Activated CD4-positive, alpha-beta T cell treated with anti-CD3 and anti-CD28 coated beads, Interleukin-10, Interleukin-2, amounts not matched to agents 100 ng/mL and 50 ng/mL, durations not matched to agents 16 hours and 8 hours (primary cell): Measurements from ENCODE around the gene RFPL2.

Source experiments
- DNase-seq: peaks from one replicate; pipeline ENCODE4 v3.0.0-alpha.2; 2020

The RFPL2 gene

DNA sequence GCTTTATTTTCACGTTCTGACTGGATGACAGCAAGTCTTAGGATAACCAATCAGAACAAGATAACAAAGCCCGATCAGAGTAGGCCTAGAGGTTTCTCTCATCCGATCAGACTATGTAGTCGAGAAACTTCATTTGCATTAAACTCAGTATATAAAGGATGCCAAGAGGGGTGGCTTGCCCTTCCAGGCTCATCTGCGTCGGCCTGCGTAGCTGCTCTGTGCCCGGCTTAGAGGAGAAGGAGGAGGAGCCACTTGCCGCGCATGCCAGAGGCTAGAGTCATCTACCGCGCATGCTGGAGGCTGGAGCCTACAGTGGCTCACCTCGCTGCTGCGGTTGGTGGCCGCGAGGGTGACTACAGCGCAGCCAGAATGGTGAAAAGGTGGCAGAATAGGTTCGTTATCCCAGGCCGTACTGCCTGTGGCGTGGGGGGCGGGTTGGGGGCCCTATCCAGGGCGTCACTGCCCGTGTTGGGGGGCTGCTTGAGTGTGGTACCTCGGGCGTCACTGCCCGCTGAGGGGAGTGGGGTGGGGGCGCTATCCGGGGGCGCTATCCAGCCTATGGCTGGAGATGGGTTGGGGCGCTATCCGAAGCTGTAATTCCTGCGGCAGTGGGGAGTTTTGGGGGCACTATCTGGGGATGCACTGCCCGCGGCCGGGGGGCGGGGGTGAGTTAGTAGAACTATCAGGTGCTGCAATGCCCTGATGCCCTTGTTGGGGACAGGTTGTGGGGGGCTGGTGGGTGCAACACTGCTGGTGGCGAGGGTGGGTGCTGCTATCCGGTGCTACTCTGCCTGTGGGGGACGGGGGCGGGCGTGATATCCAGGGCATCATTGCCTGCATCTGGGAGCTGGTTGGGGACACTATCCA is at the start of gene RFPL2:
Gene RFPL2, minus strand, starts transcription at position 218 of the 867 bp plus-strand sequence. CDS start 2,622 bp downstream, outside the sequence.
- peak; percentile 47 for DNase-seq

DNA sequence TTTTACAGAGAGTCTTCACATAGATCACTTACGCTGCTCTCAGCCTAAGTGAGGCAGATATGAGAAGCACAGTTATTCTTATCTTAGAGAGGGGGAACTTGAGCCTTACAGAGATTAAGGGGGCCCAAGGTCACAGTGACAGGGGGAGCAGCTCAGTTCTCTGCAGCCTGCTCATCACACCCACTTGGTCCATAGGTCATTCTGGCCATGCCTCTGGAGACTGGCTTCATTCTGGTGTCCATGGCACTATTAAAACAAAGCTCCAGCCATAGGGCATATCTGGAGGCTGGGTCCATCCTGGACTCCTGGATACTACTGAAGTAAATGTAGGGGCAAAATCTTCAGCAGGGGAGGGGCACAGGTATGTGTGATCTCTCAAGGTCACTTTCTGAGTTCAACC is 44.4 kb upstream of the RFPL2 start:
- no peak for DNase-seq

- DNase-seq, result no peak
Observed at GRCh38 chr22:32248276-32248675, 43.4 kb upstream of the RFPL2 start.

- no peak for DNase-seq
Observed at GRCh38 chr22:32246166-32246565, 41.3 kb upstream of the RFPL2 start.

DNA sequence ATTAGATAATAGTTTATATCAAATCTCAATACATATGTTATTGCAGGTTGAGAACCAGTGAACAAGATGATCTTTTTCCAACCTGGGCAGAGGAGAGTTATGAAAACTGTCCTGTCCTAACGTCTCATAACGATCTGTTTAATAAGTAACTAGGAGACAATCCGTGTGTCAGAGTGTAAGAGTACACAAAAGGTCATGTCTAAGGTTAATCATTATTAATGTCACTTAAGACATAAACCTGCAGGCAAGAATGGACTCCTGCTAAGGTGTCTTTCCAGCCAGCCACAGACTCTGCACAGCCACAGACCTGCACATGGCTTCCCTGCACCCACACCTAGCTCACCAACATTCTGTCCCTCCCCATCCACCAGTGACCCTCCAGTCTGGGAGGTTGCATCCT is 40.2 kb upstream of the RFPL2 start:
- DNase-seq, result no peak

- no peak for DNase-seq
Observed at GRCh38 chr22:32244547-32244946, 39.7 kb upstream of the RFPL2 start.

- DNase-seq, result no peak
Observed at GRCh38 chr22:32240461-32240860, 35.6 kb upstream of the RFPL2 start.

- DNase-seq, result no peak
Observed at GRCh38 chr22:32237906-32238305, 33.0 kb upstream of the RFPL2 start.

- no peak for DNase-seq
Observed at GRCh38 chr22:32236970-32237369, 32.1 kb upstream of the RFPL2 start.

DNA sequence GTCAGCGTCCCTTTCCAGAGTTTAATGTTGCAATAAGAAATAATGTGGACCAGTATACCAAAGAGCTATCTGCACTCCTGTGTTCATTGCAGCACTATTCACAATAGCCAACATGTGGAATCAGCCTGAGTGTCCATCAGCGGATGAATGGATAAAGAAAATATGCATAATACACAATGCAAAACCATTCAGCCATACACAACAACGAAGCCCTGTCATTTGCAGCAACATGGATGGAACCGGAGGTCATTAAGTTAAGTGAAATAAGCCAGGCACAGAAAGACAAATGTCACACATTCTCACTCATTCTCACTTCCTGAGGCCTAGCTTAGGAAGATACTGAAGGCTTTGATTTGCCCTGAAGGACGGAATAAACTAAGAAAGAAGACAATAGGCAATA is 28.2 kb upstream of the RFPL2 start:
- DNase-seq, result no peak

DNA sequence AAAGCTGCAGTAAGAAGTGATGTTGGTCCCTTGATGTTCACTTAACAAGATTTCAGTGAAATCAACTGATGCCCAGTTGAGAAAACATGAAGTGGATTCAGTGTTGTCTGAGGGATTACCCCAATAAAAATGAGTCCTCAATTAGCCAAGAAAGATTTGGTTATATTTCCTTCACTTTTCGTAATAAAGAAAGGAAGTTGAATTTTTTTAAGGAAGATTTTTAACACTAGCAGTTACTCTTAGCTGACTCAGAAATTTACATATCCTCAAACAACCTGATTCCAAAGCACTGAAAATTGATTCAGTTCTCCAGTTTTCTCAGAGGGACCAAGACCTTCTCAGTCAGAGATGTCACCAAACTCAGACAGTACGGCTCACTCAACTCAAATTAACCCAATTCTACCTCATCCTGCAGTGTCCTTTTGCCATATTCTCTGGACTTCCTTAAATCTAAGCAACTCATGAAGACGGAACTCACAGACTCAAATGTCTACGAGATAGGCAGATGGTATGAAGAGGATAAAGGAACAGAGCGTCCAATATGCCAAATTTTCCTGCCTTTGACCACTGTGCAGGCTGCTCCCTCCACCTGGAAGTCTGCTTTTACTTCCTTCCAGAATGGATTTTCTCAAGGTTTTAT is 27.4 kb upstream of the RFPL2 start:
- no peak for DNase-seq

DNA sequence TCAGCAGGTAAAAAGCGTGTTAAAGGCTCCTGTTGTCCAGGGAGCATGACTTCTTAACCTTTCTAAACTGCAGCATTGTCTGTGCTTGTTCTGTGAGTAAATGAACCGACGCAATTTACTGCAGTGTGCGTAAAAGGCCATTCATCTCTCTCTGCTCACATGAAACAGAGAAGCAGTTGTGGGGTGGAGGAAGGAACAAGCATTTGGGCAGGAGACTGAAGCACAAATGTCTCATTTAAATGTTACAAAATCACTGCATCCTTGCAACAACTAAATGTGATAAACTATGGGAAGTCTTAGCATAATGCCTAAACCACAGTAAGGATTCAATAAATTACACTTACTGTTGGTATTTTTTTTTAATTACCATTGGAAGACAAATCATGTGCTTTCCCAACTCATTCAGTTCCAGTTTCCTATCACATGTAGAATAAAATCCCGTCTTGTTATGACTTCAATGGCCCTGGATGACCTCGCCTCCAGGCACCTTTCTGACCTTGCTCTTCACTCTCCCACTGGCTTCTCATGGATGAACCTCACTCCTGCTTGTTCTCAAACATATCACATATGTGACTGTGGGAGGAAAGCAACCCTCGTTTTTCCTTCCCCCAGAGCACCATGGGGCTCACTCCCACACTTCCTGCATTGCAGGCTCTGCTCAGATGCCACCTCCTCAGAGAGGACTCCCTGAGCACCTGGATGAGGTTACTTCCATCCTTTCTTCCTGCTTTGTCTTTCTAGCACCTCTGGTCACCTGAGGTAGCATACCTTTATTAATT is 21.6 kb upstream of the RFPL2 start:
- no peak for DNase-seq

- no peak for DNase-seq
Observed at GRCh38 chr22:32222991-32223390, 18.1 kb upstream of the RFPL2 start.

DNA sequence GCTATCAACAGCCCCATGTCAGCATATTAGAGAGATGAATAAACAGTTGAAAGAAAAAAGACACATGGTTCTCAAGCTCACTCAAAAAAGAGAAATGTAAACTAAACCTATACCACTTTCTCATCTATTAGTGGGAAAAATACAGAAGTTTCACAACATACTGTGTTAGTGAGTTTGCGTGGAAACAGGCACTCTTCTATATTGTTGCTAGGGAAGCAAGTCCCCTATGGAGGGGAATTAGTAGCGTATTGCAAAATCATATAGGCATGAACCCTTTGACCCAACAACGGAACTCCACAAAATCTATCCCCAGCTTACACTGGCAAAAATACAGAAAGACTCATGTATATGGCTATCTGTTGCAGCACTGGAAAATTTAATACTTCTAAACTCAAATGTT is 14.2 kb upstream of the RFPL2 start:
- no peak for DNase-seq

DNA sequence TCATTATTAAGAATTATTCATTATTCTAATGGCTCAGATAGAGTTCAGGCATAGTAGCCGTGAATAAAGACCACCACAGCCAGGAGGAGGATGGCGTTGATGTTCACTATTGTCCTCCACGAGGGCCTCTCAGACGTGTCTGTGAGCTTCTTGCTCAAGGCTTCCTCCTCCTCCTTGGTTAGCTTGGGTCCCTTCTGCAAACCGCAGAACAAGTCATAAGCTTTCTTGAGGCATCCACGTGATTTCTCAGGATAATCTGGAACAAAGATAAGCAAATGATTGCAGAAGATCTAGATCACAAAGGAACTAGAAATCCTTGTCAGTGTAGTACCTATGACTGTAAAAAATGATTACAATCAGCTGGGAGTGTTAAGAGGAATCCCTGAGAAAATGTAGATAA is 13.6 kb upstream of the RFPL2 start:
- DNase-seq, result no peak

DNA sequence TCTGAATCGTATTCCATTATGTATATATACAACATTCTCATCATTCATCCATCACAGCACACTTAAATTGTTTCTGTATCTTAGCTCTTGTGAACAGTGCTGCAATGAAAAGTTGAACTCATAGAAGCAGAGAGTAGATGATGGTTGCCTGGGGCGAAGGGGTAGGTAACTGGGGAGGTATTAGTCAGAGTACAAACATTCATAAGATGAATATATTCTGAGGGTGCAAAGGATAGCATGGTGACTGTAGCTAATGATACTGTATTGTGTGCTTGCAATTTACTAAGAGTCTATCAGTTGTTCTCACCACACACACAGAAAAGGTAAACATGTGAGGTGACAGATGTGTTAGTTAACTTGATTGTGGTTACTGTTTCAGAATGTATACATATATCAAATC is 12.6 kb upstream of the RFPL2 start:
- DNase-seq, result no peak

GRCh38 chr22:32216911-32217310 is 12.0 kb upstream of the RFPL2 start:
- DNase-seq, result no peak

- DNase-seq, result no peak
Observed at GRCh38 chr22:32211011-32211410, 6.1 kb upstream of the RFPL2 start.

- no peak for DNase-seq
Observed at GRCh38 chr22:32208681-32209080, 3.8 kb upstream of the RFPL2 start.

DNA sequence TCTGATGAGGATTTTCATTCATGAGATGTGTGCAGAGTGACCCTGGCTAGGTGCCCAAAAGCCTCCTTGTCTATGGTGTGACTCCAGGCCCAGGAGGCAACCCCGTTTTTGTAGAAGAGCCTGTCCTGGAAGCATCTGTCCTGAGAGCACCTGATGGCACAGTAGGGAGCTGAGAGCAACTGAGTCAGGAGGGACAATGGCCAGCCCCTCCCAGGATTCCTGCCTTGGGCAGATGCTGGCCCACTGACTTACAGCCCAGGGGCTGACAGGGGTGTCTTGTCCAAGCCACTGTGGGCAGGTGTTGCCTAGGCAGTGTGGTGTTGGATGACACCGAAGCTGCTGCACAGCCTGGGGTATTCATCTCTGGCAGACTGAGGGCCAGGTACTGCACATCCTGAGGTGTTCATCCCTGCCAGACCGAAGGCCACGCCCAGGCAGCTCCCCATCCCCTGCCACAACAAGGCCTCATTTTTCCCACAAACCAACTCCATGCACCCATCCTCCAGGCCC is 3.2 kb upstream of the RFPL2 start:
- DNase-seq, result no peak

DNA sequence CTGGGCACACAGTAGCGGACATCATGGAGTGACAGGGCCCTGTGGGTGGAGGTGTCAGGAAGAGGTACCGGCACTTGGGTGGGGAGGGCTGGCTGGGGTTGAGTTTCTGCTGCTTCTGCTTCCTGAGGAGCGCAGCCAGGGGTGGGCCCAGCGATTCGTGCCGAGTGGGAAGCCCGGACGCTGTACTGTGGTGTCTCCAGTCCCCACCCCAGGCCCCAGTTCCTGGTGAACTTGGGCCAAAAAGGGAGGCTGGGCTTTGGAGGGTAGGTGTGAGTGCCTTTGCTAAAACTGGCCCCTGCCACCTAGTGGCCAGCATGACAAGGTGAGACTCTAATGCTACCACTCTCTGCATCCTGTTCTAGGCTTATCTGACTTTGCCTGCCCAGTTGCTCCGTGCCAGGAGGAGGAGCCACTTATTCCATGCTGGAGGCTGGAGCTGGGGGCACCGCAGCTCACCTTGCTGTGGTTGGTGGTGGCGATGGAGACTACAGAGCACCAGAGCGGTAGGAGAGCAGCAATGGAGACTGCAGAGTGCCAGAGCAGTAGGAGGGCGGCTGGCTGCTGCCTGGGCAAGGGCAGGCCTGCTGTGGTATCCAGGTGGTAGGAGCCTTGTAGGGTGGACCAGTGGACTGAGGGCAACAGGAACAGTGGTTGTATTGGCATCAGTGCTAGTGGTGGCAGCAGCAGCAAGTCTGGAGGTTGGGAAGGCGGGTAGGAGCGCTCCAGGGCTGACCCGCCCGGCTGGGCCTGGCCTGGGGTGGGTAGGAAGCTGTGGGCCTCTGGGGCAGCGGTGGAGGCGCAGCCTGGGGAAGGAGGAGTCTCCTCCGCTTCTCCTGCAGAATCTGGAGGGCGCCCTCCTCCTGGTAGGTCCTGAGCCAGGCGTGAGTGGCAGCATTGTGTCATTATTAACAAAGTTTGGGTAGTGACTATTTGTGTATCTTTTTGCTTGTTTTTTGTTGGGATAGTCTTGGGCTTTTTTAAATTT is 2.2 kb upstream of the RFPL2 start:
- peak; percentile 55 for DNase-seq
